Stimulated activated CD4-positive, alpha-beta T cell treated with anti-CD3 and anti-CD28 coated beads, Interleukin-4, amount 100 ng/mL, for 48 hours (primary cell): Measurements from ENCODE around the gene ACTG2.
"Not testable (repeated sequence)": the region's sequence is repeated elsewhere in the genome, so short reads cannot be mapped to it uniquely, and the experiment has no call there.

Experiments
- DNase-seq, 2 donors: peaks; one replicate each; pipeline ENCODE4 v3.0.0-alpha.2; 2020; ENCODE audit warnings: low read depth in 2 of 2

Gene ACTG2

DNA sequence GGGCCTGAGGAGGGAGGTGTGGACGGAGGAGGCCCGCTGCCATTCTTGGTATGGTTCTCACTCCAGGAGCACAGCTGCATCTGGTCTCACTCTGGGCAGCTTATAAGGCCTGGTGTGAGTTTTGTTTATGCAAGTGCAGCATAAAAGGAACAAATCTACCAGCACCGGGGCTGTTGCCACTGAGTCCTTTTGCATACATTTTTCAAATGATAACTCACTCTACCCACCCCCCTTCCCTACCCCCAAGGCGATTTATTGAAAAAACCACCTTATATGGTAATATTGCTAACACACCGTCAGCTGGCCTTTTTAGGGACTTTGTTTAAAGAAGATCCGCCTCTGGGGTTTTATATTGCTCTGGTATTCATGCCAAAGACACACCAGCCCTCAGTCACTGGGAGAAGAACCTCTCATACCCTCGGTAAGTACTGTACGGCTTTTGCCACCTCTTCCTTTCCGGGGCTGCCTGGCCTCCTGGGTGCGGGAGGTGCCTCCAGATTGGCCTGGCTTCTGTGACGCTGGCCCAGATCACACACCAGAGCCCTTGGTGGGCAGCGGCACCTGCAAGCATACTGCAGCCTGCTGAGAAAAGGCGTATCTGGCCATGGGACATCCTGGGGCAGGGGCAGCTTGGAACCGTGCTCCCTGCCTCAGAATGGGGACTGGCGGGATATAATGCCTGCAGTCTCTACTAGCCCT is at the start of gene ACTG2:
TSS of gene ACTG2 (plus strand) at position 378 of the 699 bp plus-strand sequence. CDS start 8,304 bp downstream, outside the sequence.
- DNase-seq, result no peak

DNA sequence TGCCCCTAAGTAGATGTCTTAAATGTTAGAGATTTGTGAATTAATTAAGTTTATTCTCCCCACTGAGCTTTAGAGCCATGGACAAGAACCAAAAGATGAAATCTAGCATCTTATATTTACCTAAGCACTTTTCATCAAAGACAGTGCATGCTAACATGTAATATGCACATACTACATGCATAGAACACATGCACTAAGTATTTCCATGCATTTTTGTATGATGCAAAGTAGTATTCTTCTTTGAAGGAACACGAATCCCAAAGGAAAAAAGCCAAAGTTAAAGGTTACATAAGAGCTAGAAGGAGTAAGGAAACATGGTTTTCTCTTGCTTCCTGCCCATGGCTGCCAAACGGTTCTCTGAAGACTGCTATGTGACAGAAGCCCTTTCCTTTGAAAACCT is 48.7 kb upstream of the ACTG2 start:
- no peak for DNase-seq

DNA sequence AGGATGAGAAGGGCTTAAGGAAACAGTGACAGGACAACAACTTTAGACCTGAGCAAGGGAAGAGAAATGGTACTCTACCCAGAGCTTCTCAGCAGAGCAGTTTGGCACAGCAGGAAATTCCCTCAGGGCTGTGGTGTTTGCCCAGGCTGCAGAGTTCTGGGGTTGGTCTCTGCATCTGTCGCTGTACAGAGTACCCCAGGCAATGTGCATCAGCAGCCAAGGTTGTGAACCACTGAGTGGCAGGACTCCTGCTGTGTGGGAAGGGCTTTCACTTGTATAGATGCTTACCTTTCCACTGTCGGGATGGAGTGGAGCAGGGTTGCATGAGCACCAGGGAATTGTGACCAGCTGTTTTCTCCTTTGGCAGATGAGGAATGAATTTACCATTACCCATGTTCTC is 42.8 kb upstream of the ACTG2 start:
- DNase-seq, result no peak

DNA sequence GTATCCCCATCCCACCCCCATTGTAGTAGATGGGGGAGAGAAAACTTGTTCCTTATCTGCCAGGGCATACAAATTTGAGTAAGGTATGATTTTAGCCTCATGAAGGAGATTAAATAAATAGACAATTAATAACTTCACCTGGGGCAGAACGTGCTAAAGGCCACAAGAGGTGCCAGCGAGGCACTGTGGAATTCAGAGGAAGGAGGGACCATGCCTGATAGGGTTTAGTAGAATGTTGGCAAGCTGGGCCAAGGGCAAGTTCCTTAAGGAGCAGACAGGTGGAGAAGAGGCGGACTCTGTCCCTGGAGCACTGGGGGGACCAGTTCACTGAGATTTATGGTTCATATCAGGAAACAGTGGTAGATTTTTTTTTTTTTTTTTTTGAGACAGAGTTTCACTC is 41.5 kb upstream of the ACTG2 start:
- DNase-seq, result no peak

DNA sequence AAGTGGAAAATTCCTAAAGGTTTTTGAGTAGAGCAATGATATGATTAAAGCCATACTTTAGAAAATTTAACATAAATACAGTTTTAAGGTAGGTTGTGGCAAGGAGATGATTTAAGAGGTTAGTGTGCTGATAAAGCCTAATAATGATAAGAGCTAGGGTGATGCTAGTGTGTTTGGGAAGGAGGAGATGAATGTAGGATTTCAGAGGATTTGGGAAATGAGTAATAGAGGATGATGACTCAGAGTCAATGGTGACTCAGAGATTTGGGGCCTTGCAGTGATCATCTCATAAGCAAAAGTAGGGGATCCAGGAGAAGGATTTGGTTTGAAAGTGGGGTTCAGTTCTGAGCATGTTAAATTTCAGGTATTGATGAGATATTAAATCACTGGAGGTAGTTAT is 40.8 kb upstream of the ACTG2 start:
- DNase-seq, result no peak

DNA sequence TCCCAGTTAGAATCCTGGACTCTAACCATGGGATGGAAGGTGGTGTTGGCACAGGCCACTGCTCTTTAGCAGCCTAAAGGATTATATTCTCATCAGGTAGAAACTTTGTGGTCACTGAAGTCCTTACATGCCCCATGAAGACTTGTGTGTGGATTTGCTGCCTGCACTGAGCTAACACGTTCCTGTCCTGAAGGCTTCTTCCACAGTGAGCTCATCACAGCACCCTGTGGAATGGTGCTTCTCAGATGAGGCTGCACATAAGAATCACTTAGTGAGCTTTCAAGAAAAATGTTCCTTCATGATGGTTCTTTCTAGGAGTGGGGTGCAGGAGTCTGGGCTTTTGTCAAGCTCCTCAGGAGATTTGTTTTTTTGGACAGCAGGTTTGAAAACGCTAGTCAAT is 37.3 kb upstream of the ACTG2 start:
- no peak for DNase-seq

- DNase-seq, result no peak
Observed at GRCh38 chr2:73856214-73856613, 36.6 kb upstream of the ACTG2 start.

DNA sequence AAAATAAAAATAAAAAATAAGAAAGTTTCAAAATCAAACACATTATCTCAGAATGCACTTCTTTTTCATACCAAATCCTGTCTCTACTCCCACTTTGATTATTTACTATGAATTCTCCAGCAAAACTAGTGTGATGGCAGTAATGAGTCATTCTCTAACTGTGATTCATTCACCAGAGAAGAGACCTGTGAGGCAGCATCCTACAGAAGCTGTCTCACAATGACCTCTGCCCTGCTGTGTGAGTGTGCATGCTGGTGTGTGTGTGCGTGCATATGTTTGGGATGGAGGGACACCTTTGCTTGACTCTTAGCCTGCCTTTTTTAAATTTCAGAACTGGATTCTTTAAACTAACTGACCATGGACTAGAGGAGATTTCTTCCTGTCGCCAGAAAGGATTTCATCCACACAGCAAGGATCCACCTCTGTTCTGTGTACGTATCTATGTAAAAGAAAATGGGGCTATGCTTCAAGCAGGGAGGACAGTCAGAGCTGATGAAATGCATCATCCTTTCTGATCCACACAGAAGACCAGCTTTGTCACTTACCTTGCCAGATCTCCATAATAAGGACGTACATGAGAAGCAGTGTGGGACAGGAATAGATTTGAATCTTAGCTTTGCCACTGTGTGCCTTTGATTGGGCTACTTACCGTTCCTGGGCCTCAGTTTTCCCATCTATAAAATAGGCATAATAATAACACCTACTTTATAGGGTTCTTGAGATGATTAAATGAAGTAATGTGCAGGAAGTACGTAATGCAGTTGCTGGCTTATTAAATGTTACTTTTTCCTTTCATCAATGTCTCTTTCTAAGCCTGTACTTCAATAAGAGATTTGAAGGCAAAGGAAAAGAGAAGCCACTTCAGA is 32.9 kb upstream of the ACTG2 start:
- DNase-seq, result peak; percentile 12 to 38

GRCh38 chr2:73862987-73863386 is 29.8 kb upstream of the ACTG2 start:
- no peak for DNase-seq

DNA sequence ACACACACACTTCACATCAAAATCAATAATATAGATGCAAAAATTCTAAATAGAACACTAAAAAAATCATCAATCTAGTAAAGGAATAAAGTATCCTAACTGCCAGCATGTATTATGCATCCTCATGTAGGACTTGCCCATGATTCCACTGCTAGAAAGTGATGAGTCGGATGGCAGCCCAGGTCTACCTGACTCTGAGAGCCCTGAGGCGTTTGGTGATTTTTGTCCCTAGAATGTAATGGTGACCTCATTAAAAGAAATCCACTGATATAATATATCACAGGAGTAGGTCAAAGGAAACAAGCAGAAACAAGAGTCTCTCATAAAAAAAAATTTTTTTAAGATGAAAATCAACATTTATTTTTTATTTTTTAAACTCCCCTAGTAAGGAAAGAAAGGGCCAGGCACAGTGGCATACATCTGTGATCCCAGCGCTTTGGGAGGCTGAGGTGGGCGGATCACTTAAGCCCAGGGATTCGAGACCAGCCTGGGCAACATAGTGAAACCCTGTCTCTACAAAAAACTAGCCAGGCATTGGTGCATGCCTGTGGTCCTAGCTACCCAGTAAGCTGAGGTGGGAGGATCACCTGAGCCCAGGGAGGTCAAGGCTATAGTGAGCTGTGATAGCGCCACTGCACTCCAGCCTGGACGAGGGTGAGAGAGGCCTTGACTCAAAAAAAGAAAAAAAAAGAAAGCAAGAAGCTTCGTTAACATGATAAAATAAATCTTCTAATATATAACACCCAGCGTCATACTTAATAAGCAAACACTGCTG is 24.4 kb upstream of the ACTG2 start:
- DNase-seq, result no peak

GRCh38 chr2:73870084-73870483 is 22.7 kb upstream of the ACTG2 start:
- DNase-seq, result no peak

DNA sequence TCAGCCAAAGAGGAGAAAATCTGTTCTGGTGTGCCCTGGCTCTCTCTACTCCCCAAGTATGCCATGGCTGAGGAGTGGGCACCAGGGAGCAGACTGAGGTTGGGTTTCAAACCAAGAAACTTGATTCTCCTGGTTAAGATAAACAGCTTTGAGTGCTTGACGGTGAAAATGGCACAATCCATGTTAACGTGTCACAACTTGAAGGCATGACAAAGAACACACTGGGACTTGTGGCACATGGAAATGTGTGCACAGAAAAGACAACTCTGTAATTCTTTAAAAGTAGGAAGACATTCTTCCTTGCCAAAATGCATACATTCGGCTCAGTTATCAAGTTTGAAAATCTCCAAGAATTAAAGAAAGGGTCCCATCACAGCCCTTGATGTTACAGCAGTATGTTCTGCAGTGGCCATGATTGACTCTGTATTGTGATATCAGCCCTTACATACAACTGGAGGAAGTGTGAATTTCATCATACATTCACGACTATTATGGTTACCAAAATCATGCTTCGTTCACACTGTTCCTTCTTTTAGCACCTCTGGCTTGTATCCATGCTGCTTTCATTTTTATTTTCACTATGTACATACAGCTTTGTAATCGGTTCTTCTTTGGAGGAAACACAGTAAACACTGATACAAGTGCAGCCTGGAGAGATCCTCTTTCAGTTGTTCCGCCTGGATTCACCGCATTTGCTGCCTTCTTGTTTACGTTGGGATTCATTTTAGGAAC is 15.6 kb upstream of the ACTG2 start:
- DNase-seq, result no peak

GRCh38 chr2:73877984-73878383 is 14.8 kb upstream of the ACTG2 start:
- DNase-seq, result not testable (repeated sequence)

DNA sequence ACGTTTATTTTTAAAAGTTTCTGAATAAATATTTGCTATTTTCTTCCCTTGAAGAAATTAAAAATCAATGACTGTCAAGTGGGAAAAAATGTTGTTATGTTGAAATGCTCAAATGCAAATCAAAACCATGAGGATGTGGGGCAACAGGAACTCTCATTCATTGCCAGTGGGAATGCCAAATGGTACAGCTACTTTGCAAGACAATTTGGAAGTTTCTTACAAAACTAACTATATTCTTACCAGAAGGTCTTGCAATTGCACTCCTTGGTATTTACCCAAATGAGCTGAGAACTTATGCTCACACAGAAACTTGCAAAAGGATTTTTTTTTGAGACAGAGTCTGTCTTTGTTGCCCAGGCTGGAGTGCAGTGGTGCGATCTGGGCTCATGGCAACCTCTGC is 7.4 kb upstream of the ACTG2 start:
- no peak for DNase-seq

GRCh38 chr2:73886357-73886756 is 6.5 kb upstream of the ACTG2 start:
- peak; percentile 42 to 53 for DNase-seq

- not testable (repeated sequence) for DNase-seq
Observed at GRCh38 chr2:73887596-73888353, 5.0 kb upstream of the ACTG2 start.

DNA sequence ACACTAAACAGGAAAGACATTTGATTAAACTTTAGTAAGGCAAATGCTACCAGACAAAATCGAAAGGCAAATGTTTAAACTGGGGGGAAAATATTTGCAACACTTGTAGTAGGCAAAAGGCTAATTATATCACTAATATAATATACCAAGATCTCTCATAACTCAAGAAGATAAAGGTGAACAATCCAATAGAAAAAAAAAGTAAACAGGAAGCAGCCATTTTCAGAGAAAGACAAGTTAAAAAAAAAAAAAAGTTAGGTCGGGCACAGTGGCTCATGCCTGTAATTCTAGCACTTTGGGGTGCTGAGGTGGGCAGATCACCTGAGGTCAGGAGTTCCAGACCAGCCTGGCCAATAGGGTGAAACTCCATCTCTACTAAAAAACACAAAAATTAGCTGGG is 4.4 kb upstream of the ACTG2 start:
- no peak for DNase-seq

DNA sequence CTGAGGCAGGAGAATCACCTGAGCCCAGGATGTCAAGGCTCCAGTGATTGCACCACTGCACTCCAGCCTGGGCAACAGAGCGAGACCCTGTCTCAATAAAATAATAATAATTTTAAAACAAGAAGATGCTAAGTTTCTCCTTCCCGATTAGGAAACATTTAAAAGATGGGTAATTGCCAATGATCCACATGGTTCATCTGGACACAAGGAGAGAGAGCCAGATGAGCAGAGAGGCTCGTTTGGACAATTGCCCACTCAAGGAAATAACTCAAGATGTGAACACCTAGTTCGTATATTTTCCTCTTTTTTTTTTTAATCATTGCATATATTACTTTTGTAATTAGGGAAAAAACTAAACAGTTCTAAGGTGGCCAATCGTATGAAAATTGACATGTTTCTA is 3.6 kb upstream of the ACTG2 start:
- DNase-seq, result no peak

- no peak for DNase-seq
Observed at GRCh38 chr2:73890301-73891092, 2.3 kb upstream of the ACTG2 start.

DNA sequence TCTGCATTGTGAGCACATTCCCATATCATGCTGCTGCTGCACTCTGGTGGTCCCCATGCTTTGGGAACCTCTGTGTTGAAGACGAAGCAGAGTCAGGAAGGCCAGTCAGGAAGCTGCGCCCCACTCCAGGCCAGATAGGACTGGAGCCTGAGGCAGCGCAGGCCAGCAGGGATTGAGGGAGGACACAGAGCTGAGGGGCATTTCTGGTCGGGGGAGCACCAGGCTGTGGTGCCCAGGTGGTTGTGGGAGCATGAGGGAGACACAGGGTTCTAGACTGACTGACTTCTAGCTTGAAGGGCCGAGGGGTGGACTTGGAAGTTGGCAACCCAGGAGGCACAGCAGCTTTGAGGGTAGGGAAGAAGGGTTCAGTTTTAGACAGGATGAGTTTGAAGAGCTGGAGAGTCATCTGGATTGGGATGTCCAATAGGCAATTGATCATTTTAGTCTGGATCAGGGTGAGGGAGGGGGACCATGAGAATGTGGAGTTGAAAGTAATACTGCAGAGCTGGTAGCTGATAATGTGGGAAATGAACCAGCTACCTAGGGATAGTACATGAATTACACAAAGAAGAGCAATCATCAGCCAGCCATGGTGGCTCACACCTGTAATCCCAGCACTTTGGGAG is 1.4 kb upstream of the ACTG2 start:
- no peak for DNase-seq
